K562 (cell line): ENCODE results near the gene TIMM17A. TPM values are rescaled to one million over a fixed set of nuclear protein-coding genes. Genes with fewer than 3 reads are reported as not detected.

Experiments
- ATAC-seq: fragments of 200-7000 bp; cut with Tn5 transposase; 3 replicates; pipeline ENCODE4 v1.9.1; 2020; ENCODE audit warnings: moderate library complexity
- BruUV-seq: library from RNA; stranded (reverse); fragments of 400-500 nt; replicated peaks from 2 replicates; lab custom pipeline; 2021; lab: Mats Ljungman, UMichigan
- CTCF ChIA-PET: fragments of 300-600 bp; formaldehyde crosslinking; extraction: SDS; loops from one replicate; lab custom pipeline; 2021; ENCODE audit warnings: low intra/inter-chr PET ratio; lab: Yijun Ruan, JAX
- POLR2A ChIA-PET: fragments of 300-600, 350-650 bp; sonication (Branson Sonifier 250); formaldehyde crosslinking; extraction: SDS; loops from one replicate; lab custom pipeline; 2021; ENCODE audit warnings: antibody characterized with exemption, inconsistent platforms; lab: Yijun Ruan, JAX
- DNase-seq, 4 experiments: peaks; one replicate each; pipeline versions ENCODE4 v3.0.0 to v3.0.0-alpha.2; 2011 to 2018; ENCODE audit warnings: low spot score in 3 of 4, mixed read lengths in 3 of 4; ENCODE audit errors: extremely low read depth in 1 of 4
- FAIRE-seq: peaks from 2 replicates; lab custom pipeline; 2011; peaks lifted over from hg19 to GRCh38; lab: Jason Lieb, UNC
- H2AFZ ChIP-seq: 2 replicates; pipeline ENCODE4 v1.6.0; 2011; ENCODE audit warnings: low read depth, low read length, control low read depth, inconsistent platforms
- H3K27ac ChIP-seq: fragments of 200-600 bp; 3 replicates; pipeline ENCODE4 v1.8.0; 2011; ENCODE audit warnings: low read depth, mild to moderate bottlenecking, control low read depth, inconsistent platforms, low read length, moderate library complexity, mixed read lengths; ENCODE audit errors: extremely low read depth
- H3K27me3 ChIP-seq, 2 experiments: fragments of 300-600 bp in 1 of 2; 2 replicates in 1 of 2; 3 replicates in 1 of 2; pipeline versions ENCODE4 v1.6.0 to v1.8.0; 2011; ENCODE audit warnings: inconsistent platforms in 2 of 2, low read length in 2 of 2, mild to moderate bottlenecking in 1 of 2, mixed read lengths in 1 of 2, moderate library complexity in 1 of 2; ENCODE audit not compliant: control insufficient read depth in 2 of 2, insufficient read depth in 2 of 2
- H3K36me3 ChIP-seq: fragments of 300-600 bp; 3 replicates; pipeline ENCODE4 v1.8.0; 2011; ENCODE audit warnings: mild to moderate bottlenecking, low read length, inconsistent platforms; ENCODE audit not compliant: control insufficient read depth, insufficient read depth
- H3K4me1 ChIP-seq, 2 experiments: fragments of 200-600 bp in 1 of 2; replicated peaks in 1 of 2; 2 replicates in 1 of 2; 3 replicates in 1 of 2; pipeline versions ENCODE4 v1.5.1 to v1.8.0; 2011; ENCODE audit warnings: inconsistent platforms in 2 of 2, low read length in 2 of 2, mild to moderate bottlenecking in 1 of 2, mixed read lengths in 1 of 2, moderate library complexity in 1 of 2; ENCODE audit not compliant: control insufficient read depth in 2 of 2, insufficient read depth in 2 of 2
- H3K4me2 ChIP-seq: 2 replicates; pipeline ENCODE4 v1.6.1; 2011; ENCODE audit warnings: low read length, control low read depth, inconsistent platforms, mixed read lengths; ENCODE audit not compliant: insufficient read depth
- H3K4me3 ChIP-seq: fragments of 200-600 bp; sonication (generic), shearing (Covaris generic); 2 replicates; pipeline ENCODE4 v1.5.1; 2016; ENCODE audit warnings: control low read depth, inconsistent platforms
- H3K79me2 ChIP-seq: fragments of 200-600 bp; 3 replicates; pipeline ENCODE4 v1.8.0; 2011; ENCODE audit warnings: low read length, inconsistent platforms; ENCODE audit not compliant: control insufficient read depth, insufficient read depth
- H3K9ac ChIP-seq, 2 experiments: 2 replicates each; pipeline versions ENCODE4 v1.6.0 to v1.6.1; 2011; ENCODE audit warnings: low read depth in 2 of 2, low read length in 2 of 2, control low read depth in 1 of 2, inconsistent platforms in 1 of 2, mild to moderate bottlenecking in 1 of 2, mixed read lengths in 1 of 2; ENCODE audit not compliant: insufficient read depth in 1 of 2
- H3K9me1 ChIP-seq: one replicate; pipeline ENCODE4 v1.6.0; 2011; ENCODE audit warnings: inconsistent platforms, mild to moderate bottlenecking, low read length, moderate library complexity; ENCODE audit not compliant: control insufficient read depth, insufficient read depth
- H3K9me3 ChIP-seq: replicated peaks from 2 replicates; pipeline ENCODE4 v1.5.1; 2011; ENCODE audit warnings: low read depth, low read length, inconsistent platforms; ENCODE audit not compliant: control insufficient read depth, insufficient read depth
- H4K20me1 ChIP-seq: replicated peaks from 2 replicates; pipeline ENCODE4 v1.6.1; 2011; ENCODE audit warnings: low read length, inconsistent platforms, mixed read lengths; ENCODE audit not compliant: control insufficient read depth, insufficient read depth
- GABPB1 ChIP-seq: sonication (generic); formaldehyde crosslinking; IDR thresholded peaks from 2 replicates; pipeline ENCODE4 v1.8.0; 2022; ENCODE audit warnings: mild to moderate bottlenecking, missing genetic modification reagents
- HMGN3 ChIP-seq: IDR thresholded peaks from 2 replicates; pipeline ENCODE4 v1.6.1; 2011; ENCODE audit warnings: borderline replicate concordance, low read depth, mild to moderate bottlenecking, mixed read lengths, low read length; ENCODE audit not compliant: insufficient read length; ENCODE audit errors: extremely low read depth
- ZNF778 ChIP-seq: fragments of 450-650 bp; formaldehyde crosslinking; IDR thresholded peaks from 2 replicates; pipeline ENCODE4 v1.4.0; 2020; ENCODE audit warnings: mild to moderate bottlenecking, moderate library complexity
- ZZZ3 ChIP-seq: fragments of 450-650 bp; IDR thresholded peaks from 2 replicates; pipeline ENCODE4 v1.6.1; 2016; ENCODE audit warnings: antibody characterized with exemption, mild to moderate bottlenecking, moderate library complexity
- WGBS: fragments of 100-300 bp; shearing (Covaris generic); methylation state at CpG from one replicate; pipeline ENCODE4 v1.1.6; 2016; ENCODE audit warnings: low coverage, mixed read lengths; ENCODE audit not compliant: insufficient coverage; ENCODE audit errors: missing lambda C conversion rate; 5-methylcytosine and 5-hydroxymethylcytosine counted together
- in situ Hi-C: fragments of 300-500 bp; cut with MboI; formaldehyde crosslinking; loops from 4 replicates; pipeline ENCODE4 v1.15.0; 2018; ENCODE audit warnings: inconsistent platforms, mixed read lengths
- intact Hi-C: fragments of 100-400 bp; cut with micrococcal nuclease; formaldehyde crosslinking; loops from 2 replicates; pipeline ENCODE4 v1.14.2; 2022
- polyA plus RNA-seq, 8 experiments: library from polyadenylated mRNA; depleted of rRNA in 4 of 8; stranded (reverse) in 5 of 8; unstranded in 3 of 8; fragments of >200 nt; fragmentation: Nextera tagmentation in 2 of 8; fragmentation: Illumina TruSeq in 1 of 8; extraction: Ambion mirVana in 2 of 8; extraction: Trizol in 1 of 8; gene quantifications; 2 replicates each; pipeline versions ENCODE4 v1.2.1 to v1.2.3, GENCODE V29; 2011 to 2014; ENCODE audit warnings: inconsistent platforms in 1 of 8, missing spikeins in 1 of 8
- total RNA-seq, 7 experiments: library from RNA; depleted of rRNA in 6 of 7; stranded (reverse); fragments of >200 nt in 6 of 7; fragmentation: Illumina TruSeq in 2 of 7; extraction: Trizol in 2 of 7; gene quantifications; 2 replicates each; pipeline versions ENCODE4 v1.2.1 to v1.2.3, GENCODE V29; 2011 to 2021; ENCODE audit warnings: low replicate concordance in 1 of 7
- TF ChIP-seq, protein P1 (sequence below): fragments of 200-800 bp; sonication (Bioruptor generic); IDR thresholded peaks from 2 replicates; pipeline ENCODE4 v1.6.1; 2016; ENCODE audit warnings: missing genetic modification characterization, missing compliant biosample characterization

Gene TIMM17A
- total and polyA plus RNA-seq, 9 of the 15 experiments (the other 6 are each of a cell fraction or from before 2014, with no cell fraction given) = 116 to 744 (median 180) TPM

- H3K9me3 ChIP-seq = no peaks in the 10 kb centered on the region
- TF ChIP-seq ZZZ3 = no peak
- TF ChIP-seq, protein P1, sequence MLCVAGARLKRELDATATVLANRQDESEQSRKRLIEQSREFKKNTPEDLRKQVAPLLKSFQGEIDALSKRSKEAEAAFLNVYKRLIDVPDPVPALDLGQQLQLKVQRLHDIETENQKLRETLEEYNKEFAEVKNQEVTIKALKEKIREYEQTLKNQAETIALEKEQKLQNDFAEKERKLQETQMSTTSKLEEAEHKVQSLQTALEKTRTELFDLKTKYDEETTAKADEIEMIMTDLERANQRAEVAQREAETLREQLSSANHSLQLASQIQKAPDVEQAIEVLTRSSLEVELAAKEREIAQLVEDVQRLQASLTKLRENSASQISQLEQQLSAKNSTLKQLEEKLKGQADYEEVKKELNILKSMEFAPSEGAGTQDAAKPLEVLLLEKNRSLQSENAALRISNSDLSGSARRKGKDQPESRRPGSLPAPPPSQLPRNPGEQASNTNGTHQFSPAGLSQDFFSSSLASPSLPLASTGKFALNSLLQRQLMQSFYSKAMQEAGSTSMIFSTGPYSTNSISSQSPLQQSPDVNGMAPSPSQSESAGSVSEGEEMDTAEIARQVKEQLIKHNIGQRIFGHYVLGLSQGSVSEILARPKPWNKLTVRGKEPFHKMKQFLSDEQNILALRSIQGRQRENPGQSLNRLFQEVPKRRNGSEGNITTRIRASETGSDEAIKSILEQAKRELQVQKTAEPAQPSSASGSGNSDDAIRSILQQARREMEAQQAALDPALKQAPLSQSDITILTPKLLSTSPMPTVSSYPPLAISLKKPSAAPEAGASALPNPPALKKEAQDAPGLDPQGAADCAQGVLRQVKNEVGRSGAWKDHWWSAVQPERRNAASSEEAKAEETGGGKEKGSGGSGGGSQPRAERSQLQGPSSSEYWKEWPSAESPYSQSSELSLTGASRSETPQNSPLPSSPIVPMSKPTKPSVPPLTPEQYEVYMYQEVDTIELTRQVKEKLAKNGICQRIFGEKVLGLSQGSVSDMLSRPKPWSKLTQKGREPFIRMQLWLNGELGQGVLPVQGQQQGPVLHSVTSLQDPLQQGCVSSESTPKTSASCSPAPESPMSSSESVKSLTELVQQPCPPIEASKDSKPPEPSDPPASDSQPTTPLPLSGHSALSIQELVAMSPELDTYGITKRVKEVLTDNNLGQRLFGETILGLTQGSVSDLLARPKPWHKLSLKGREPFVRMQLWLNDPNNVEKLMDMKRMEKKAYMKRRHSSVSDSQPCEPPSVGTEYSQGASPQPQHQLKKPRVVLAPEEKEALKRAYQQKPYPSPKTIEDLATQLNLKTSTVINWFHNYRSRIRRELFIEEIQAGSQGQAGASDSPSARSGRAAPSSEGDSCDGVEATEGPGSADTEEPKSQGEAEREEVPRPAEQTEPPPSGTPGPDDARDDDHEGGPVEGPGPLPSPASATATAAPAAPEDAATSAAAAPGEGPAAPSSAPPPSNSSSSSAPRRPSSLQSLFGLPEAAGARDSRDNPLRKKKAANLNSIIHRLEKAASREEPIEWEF = no peak
- no peak for TF ChIP-seq HMGN3
- no peak for TF ChIP-seq ZNF778
- no peak for TF ChIP-seq GABPB1
- TF ChIP-seq, all 486 proteins: peak for 0
- ChIA-PET CTCF (no interaction called here), POLR2A (interaction anchor here (0.6 to 3.8 kb wide), 4 partner anchors 11 to 483 kb away, joined by 3 to 46 read pairs (median 4); partner anchors contain the start of genes PTPN7 and TIMM17A)
- ATAC-seq (no peak), DNase-seq (no peak), FAIRE-seq (no peak)
- no peak overlapping the region for H3K4me2 ChIP-seq
- no peaks in the 10 kb centered on the region for H4K20me1 ChIP-seq
- no peaks in the 10 kb centered on the region for H3K36me3 ChIP-seq
- H3K27ac ChIP-seq = no peak overlapping the region
- H3K4me3 ChIP-seq = no peak overlapping the region
- 65% methylated on average over 6 of the region's 6 CpGs for WGBS
- H3K4me1 ChIP-seq = peaks cover 43 to 50% of the 10 kb centered on the region in 2 experiments
- no peaks in the 10 kb centered on the region for H3K79me2 ChIP-seq
- peak overlapping the region in 1 of 2 experiments; percentile 41; a peak in 1 of 4 replicates for H3K9ac ChIP-seq
- no TSS peak for BruUV-seq
- in situ Hi-C loops = no loop called here
- intact Hi-C loops = loop anchor here (2.0 kb wide), 1 partner anchor 47 kb away; no protein-coding TSS in a partner anchor
- H3K9me1 ChIP-seq = no peaks in the 10 kb centered on the region
- peak overlapping the region; percentile 20; the same call in 1 of the 2 replicates for H2AFZ ChIP-seq
- no peaks in the 10 kb centered on the region for H3K27me3 ChIP-seq
These were observed 11.3 kb upstream of the TIMM17A start for GRCh38 chr1:201944002-201944401.
